GM19467 (cell line): ENCODE measurements around the gene MRPL54.
A peak's percentile ranks its signal among the peaks of the same experiment; 100 is the strongest.
"Not testable (repeated sequence)": the region's sequence is repeated elsewhere in the genome, so short reads cannot be mapped to it uniquely, and the experiment has no call there.

Experiments used
- ATAC-seq: cut with Tn5 transposase; IDR thresholded peaks from one replicate; pipeline ENCODE4 v1.9.1; 2021; ENCODE audit warnings: mild to moderate bottlenecking, moderate library complexity; ENCODE audit not compliant: unreplicated experiment

MRPL54 gene

DNA sequence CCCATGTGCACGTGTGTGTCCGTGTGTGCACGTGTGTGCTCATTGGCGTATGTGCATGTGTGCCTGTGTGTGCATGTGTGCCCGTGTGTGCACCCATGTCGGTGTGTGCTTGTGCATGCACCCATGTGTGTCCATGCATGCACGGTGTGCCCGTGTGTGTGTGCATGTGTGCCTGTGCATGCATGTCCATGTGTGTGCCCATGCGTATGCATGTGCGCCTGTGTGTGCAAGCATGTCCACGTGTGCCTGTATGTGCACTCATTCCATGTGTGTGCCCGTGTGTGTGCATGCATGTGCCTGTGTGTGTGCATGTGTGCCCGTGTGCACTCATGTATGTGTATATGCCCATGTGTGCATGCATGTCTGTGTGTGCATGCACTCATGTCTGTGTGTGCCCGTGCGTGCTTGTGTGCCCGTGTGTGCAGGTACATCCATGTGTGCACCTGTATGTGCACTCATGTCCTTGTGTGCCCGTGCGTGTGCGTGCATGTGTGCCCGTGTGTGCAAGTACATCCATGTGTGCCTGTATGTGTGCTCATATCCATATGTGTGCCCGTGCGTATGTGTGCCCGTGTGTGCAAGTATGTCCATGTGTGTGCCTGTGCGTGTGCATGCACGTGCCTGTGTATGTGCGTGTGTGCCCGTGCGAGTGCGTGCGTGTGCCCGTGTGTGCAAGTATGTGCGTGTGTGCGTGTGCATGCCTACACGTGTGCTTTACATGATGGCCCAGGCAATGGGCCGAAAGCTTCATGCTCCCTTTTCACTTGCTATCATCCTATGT lies 45.3 kb downstream of the MRPL54 start:
- no peak for ATAC-seq

DNA sequence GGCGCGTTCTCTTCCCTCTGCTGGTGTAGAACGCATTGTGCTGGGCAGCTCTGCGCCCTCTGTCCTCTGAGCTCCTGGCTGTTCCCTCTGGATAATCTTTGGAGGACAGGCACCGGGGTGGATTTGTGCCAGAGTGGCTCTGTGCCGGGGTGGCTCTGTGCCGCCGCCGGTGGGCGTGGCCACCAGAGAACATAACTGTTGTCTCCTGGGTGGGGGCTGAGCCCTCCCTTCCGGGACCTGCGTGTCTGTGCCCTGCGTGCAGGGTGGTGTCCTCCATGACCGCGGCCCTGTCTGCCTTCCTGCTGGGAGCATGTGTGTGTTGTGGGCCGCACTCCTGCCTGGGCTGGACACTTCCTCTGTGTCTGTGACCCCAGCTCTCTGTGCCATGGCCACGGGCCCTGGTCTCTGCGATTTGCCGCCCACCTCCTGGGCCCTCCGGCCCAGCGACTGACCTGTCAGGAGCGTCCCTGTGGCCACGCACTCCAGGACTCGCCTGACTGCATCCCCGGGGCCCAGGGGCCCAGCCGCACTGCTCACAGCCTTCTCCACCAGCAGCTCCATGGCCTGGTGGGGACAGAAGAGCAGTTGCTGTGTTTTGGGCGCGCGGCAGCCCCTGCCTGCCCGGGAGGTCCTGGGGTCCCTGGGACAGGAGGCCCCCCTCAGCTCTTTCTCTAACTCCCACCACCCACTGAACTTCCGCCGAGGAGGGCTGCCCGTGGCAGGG lies 46.1 kb downstream of the MRPL54 start:
- ATAC-seq: no peak

DNA sequence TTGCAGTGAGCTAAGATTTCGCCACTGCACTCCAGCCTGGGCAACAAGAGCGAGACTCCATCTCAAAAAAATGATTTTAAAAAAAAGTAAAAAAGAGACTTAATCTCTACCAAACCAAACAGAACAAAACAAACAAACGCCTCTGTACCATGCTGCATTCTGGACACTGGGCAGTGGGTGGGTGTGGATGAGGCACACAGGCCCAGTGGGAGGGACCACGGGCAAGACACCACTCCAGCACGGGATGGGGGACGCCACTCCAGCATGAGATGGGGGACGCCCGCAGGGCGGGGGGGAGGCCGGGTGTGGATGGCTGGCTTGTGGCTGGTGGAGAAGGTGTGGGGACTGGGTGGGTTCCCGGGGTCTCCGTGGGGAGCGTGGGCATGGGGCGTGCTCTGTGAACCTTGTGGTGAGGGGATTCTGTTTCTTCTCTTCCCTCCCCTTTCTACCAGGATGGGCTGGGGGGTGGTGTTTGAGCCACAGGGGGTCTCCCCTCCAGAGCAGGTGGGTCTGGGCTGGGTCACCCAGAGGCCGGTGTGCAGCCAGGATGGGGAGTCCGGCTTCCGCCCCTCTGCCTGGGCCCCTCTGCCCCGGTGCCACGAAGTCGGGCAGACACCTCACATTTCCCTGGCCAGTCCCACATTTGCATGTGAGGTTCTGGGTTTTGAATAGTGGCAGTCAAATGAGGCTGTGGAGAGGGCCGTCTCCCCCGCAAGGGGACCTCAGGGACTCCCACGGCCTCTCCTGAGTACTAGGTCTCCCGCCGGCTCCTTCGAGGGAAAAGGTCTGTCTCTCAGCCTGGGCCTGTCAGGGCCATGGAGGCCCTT lies 47.6 kb downstream of the MRPL54 start:
- ATAC-seq: peak; percentile 46

DNA sequence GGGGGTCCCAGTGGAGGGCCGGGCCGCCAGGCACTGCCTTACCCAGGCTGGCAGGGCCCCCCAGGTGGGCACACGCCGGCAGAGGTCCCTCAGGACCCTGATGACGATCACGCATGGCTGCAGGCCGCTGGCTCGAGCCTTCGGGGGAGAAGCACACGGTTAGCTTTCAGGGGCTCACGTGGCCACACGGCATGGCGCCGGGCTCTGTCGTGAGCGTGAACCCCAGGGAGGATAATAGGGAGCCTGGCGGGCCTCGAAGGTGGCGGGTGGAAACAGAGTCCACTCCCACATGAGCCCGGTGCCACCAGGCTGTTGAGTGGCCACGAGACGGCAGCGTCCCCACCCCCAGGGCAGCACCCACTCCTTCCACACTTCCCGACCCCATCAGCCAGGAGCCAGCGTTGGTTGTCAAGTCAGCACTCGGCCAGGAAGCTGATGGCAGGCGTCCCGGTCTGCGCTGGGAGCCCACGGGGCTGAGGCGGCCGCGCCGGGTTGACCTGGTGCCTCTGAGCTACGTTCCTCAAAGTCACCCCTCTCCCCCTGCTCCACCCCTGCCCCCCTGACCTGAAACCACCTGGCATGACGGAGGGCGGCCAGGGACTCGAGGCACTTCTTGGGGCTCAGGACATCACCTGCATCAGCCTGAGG lies 48.4 kb downstream of the MRPL54 start:
- peak; percentile 13 for ATAC-seq

DNA sequence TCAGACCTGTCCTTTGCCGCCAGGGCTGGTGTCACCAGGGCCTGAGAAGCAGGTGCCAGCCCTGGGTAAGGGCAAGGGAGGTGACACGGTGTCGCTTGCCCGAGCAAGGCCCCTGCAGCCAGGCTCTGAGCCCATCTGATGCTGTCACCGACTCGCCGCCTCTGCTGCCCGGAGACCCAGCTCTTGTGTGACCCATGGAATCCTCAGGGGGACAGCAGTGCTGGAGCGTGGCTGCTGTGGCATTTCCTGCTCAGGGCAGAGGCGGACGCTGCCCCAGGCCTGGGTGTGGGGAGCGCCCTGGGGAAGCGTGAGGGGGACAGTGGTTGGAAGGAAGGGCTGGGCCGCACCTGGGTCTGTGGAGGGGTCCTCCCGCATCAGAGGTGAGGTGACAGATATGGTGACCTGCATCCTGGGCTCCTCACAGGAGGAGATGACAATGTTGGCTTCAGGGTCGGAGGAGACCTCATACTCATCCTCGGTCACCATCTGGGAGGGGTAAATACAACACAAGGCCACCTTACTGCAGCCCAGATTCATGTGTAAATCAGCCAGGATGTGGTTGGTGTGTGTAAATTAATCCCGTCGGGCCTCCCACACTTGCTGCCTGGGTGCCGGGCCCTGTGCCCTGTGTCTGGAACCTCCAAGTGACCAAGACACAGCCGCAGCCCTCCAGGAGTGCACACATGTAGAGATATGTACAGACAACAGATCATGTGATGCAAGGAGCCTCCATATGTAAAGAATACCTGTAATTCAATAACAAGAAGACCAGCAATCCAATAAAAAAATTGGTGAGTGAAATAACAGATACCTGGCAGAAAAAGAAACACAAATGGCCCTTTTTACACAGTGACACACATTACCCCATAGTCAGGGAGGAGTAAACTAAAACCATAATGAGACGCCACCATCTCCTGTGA lies 51.3 kb downstream of the MRPL54 start:
- ATAC-seq: no peak

DNA sequence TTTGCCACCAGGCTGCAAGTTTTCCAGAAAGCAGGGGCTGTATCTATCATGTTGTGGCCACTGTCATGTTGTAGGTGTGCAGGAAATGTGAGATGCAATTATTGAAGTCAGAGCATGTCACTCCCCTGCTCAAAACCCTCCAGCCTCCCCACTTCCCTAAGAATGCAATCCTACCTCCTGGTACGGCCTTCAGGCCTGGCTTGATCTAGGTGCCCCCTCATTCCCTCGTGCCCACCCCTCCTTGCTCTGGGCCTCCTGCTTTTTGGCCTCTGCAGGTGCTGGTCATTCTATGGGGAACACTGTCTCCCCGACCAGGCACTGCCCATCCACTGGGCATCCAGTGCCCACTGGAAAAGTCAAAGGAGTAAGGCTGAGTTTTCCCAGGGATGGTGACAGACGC lies 52.2 kb downstream of the MRPL54 start:
- ATAC-seq: no peak

DNA sequence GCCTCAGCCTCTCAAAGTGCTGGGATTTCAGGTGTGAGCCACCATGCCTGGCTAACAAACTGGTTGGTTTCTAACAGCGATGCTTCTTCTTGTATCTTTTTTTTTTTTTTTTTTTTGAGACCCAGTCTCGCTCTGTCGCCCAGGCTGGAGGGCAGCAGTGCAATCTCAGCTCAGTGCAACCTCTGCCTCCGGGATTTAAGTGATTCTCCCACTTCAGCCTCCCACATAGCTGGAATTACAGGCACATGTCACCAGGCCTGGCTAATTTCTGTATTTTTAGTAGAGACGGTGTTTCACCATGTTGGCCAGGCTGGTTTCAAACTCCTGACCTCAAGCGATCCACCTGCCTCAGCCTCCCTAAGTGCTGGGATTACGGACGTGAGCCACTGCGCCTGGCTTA lies 53.7 kb downstream of the MRPL54 start:
- ATAC-seq: not testable (repeated sequence)

DNA sequence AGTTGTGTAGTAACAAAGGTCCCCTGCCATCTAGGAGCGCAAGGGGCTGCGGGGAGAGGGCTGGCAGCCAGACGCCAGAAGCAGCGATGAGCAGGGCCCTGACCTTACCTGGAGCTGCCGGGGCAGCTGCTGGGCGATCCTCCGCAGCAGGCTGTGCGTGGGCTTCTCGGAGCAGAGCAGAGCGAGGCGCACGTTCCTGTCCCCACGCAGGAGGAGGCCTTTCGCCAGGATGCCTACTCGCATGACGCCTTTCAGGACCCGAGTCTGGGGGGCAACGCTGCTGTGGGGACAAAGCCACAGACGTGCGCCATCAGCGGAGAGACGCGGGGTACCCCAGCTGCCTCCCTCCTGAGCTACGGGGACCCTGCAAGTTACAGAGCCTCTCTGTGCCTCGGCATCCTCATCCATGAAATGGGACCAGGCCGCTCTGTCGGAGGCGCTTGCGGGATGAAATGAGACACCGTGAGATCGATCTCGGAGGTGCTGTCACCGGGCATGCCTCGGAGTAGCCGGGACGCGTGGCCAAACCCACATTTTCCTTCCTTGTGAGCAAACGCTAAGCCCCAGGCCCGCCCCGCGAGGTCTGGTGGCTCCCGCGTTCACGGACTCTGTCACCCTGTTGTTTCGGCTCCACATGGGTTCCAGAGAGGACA lies 54.2 kb downstream of the MRPL54 start:
- no peak for ATAC-seq
